NCI-H345 (cell line): Measurements from ENCODE around the gene ERC2.

Source experiments
- DNase-seq: peaks from one replicate; lab custom pipeline; 2025; lab: John Stamatoyannopoulos, UW

Gene ERC2

GRCh38 chr3:55984626-55985025 lies 483.6 kb downstream of the ERC2 start:
- DNase-seq = no peak

GRCh38 chr3:55978953-55979352 lies 489.3 kb downstream of the ERC2 start:
- no peak for DNase-seq

- no peak for DNase-seq
Measured at GRCh38 chr3:55974421-55975165, 493.7 kb downstream of the ERC2 start.

- no peak for DNase-seq
Measured at GRCh38 chr3:55969634-55970033, 498.6 kb downstream of the ERC2 start.

- no peak for DNase-seq
Measured at GRCh38 chr3:55968331-55968730, 499.9 kb downstream of the ERC2 start.

- DNase-seq = no peak
Measured at GRCh38 chr3:55966566-55966965, 501.7 kb downstream of the ERC2 start.

GRCh38 chr3:55965776-55966175 lies 502.5 kb downstream of the ERC2 start:
- DNase-seq = no peak

GRCh38 chr3:55964491-55964985 lies 503.7 kb downstream of the ERC2 start:
- no peak for DNase-seq

- DNase-seq = no peak
Measured at GRCh38 chr3:55963601-55964000, 504.7 kb downstream of the ERC2 start.

GRCh38 chr3:55959471-55960080 lies 508.7 kb downstream of the ERC2 start:
- DNase-seq = no peak

- no peak for DNase-seq
Measured at GRCh38 chr3:55958605-55959004, 509.7 kb downstream of the ERC2 start.

- no peak for DNase-seq
Measured at GRCh38 chr3:55955891-55956477, 512.3 kb downstream of the ERC2 start.

- no peak for DNase-seq
Measured at GRCh38 chr3:55951388-55951787, 516.9 kb downstream of the ERC2 start.

- no peak for DNase-seq
Measured at GRCh38 chr3:55947406-55947805, 520.9 kb downstream of the ERC2 start.

- no peak for DNase-seq
Measured at GRCh38 chr3:55946574-55947160, 521.6 kb downstream of the ERC2 start.

- DNase-seq = no peak
Measured at GRCh38 chr3:55942868-55943267, 525.4 kb downstream of the ERC2 start.

GRCh38 chr3:55939287-55939686 lies 529.0 kb downstream of the ERC2 start:
- DNase-seq = no peak

GRCh38 chr3:55937301-55937700 lies 531.0 kb downstream of the ERC2 start:
- no peak for DNase-seq

- peak; percentile 7 for DNase-seq
Measured at GRCh38 chr3:55936549-55937052, 531.7 kb downstream of the ERC2 start.

GRCh38 chr3:55935241-55935640 lies 533.0 kb downstream of the ERC2 start:
- DNase-seq = peak; percentile 87

- DNase-seq = no peak
Measured at GRCh38 chr3:55934771-55935170, 533.5 kb downstream of the ERC2 start.

GRCh38 chr3:55929154-55929869 lies 539.0 kb downstream of the ERC2 start:
- no peak for DNase-seq
